HG03432 (cell line): ENCODE results near the gene DGCR8.

Experiments used
- ATAC-seq: cut with Tn5 transposase; IDR thresholded peaks from one replicate; pipeline ENCODE4 v1.9.1; 2021; ENCODE audit warnings: mild to moderate bottlenecking, moderate library complexity; ENCODE audit not compliant: unreplicated experiment

Gene DGCR8

DNA sequence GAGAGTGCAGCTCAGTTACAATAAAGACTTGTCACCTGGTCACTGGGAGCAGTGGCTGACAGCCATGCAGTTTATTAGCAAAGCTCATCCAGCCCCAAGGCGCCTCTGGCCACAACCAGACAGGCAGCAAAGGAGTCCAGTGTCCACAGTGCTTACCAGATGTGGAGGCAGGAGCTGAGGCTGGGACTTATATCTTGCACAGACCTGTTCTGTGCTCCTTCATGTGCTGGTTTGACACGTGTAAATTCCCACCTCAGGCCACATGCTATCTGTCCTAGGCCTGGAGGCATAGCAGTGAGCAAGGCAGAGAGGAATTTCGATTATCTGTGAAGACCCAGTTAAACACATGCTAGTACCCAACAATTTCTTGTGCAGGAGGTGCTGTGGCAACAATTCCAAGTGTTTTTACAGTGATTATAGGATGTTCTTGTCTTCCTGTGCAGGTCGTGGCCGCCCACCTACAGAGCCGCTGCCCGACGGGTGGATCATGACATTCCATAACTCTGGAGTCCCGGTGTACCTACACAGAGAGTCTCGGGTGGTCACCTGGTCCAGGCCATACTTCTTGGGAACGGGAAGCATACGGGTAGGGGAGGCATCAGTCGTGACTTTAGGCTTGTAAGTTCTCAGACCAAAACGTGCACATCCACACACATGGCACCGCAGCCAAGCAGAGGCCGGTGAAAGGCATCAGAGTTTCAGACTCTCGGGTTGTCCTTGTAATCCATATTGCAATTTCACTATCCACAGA, 9.4 kb downstream of the DGCR8 start:
- ATAC-seq: no peak

DNA sequence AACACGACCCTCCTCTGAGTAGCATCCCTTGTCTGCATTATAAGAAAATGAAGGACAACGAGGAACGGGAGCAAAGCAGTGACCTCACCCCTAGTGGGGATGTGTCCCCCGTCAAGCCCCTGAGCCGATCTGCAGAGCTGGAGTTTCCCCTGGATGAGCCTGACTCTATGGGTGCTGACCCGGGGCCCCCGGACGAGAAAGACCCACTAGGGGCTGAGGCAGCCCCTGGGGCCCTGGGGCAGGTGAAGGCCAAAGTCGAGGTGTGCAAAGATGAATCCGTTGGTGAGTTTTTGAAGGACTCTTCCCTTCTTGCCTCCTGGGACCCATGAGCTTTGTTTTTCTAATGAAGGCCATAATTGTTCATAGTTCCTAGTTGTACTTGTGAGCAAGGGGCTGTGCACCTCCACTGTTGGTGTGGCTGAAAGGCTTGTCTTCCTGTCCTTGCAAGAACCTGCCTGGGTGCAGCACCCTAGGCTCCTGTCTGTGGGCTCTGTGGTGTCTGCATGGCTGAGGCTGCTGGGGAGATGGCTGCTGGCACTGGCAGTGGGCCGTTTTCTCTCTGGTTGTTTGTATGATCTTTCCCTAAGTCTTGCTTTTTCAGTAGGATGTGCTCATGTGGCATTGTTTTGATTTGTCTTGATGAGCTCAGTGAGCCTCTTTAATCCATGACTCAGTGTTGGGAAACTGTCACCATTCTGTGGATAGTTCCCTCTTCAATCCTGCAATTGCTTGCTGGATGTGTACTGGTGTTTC, 10.1 kb downstream of the DGCR8 start:
- ATAC-seq: no peak

DNA sequence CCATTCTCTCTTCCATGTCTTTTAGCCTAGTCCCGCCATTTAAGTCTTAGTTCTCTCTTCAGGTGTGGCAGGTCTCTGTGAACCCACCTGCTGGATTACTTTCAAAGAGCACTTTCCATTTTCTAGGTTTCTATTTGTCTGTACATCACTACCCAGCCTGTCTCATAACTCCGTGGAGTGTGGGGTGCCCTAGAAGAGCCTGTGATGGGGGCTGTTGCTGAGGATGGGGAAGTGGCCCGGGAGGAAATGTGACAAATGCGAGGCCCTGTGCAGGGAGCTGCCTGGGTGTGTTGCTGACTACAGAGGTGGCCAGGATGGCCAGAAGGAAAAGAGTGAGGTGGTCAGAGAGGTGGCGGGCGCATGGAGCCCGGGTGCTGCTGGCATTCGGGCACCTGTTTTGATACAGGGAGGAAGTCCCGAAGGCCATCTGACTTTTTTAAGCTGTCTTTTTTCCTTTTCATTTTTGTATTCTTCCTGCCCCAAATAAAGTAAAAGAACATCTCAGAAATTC, 10.7 kb downstream of the DGCR8 start:
- ATAC-seq: no peak

DNA sequence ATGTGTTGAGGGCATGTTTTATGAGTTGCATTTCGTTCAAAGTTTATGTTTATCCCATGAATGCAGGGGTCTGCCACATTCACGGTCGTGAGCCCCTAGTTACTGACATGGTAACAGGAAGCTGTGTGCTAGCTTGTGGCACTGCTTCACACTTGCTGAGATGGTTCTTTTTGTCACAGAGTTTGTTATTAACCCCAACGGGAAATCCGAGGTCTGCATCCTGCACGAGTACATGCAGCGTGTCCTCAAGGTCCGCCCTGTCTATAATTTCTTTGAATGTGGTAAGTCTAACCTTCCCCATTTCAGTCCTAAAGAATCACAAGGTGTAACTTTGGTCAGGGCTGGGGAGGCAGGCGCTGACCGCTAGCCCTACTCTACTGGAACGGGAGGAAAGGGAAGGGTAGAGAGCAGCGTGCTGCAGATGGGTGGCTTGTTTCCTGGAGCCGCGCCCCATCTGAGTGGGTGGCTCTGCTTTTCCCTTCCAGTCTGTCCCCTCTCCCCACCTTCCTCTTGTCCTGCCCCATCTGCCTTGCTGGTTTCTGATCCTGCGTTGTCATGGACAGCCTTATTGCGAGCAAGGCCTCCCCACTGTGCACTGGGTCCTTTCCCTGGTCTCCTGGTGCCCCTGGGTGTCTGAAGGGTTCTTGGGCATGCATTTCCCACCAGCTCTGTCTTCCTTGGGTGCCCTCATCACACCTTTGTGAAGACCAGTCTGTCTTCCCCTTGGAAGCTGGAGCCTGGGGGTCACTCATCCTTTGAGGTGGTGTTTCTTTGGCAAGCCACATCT, 11.8 kb downstream of the DGCR8 start:
- no peak for ATAC-seq

DNA sequence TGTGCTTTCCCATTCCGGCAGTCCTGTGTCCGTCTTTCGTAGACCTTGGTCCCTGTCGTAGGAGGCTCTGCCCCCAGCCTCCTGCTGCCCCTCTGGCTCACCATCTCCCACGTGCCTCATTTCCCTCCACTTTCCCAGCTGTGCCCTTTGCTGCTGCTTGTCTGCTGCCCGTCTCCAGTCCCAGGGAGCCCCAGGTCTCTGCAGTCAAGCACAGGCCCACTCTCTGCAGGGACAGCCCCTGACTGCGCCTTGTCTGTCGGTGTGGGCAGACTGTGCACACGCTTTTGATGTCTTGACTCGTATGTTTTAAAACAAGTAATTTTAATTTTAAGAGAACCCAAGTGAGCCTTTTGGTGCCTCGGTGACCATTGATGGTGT, 12.4 kb downstream of the DGCR8 start:
- ATAC-seq: no peak

DNA sequence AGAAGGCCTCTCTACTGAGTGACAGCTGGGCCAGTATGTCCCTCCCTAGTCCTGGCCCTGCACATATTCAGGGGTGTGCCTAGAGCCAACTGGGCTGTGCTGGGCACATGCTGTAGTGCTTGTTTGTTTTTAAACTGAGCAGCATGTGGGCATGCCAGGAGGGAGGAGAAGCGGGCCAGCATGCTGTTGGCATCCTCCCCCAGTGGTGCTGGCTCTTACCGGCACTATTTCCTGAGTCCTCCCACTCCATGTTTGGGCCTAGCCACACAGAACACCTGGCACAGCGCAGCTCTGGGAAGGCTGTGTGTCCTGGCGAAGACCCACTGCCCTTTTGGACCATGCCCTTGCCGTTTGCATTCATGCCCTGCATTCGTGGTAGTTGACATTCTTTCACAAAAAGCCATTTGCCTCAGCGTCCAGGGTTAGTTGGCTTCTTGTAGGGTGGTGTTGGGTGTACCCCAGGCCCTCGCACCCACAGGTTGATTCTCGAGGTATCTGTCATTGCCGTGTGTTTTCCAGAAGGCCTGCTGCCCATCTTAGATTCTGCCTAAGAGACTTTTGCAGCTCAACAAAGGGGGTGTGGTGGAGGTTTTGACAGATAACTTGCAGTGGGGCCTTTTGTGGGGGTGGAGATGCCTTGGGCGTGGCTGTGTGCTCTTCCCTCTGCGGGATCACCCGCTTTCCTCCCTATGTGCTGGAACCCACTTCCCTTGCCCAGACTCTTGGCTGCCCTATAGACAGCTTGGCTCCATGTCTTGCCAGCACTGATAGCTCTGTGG, 13.6 kb downstream of the DGCR8 start:
- ATAC-seq: no peak

DNA sequence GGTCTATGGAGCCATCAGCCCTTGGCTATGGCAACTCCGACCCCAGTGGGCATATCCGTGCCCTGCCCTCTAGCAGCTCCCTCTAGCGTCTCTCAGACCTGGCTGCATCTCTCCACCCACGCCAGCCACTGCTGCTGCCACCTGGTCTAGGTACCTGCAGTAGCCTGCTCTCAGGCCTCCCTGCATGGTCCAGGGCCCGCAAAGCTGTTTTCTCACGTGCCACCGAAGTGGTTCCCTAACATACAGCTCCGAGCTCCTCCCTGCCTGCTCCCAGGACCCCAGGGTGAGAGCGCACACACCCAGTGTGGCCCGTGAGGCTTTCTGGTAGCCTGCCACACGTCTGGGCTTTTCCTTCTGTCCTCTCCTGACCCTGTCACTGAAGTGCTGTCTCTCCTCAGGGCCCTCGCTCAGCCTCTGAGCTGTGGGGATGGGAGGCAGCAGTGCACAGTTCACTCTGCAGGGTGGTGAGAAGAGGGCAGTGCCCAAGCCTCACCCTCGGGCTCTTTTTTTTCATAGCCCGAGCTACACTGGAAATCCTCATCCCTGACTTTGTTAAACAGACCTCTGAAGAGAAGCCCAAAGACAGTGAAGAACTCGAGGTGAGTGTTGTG, 14.3 kb downstream of the DGCR8 start:
- no peak for ATAC-seq

DNA sequence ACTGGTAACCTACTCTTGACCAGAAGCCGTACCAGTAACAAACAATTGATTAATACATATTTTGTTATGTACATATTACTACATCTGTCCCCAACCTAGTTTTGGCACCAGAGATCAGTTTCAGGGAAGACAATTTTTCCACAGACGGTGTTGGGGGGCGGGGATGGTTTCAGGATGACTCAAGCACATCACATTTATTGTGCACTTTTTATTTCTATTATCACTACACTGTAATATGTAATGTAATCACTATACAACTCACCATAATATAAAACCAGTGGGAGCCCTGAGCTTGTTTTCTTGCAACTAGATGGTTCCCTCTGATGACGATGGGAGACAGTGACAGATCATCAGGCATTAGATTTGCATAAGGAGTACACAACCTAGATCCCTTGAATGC, 15.5 kb downstream of the DGCR8 start:
- ATAC-seq: no peak

DNA sequence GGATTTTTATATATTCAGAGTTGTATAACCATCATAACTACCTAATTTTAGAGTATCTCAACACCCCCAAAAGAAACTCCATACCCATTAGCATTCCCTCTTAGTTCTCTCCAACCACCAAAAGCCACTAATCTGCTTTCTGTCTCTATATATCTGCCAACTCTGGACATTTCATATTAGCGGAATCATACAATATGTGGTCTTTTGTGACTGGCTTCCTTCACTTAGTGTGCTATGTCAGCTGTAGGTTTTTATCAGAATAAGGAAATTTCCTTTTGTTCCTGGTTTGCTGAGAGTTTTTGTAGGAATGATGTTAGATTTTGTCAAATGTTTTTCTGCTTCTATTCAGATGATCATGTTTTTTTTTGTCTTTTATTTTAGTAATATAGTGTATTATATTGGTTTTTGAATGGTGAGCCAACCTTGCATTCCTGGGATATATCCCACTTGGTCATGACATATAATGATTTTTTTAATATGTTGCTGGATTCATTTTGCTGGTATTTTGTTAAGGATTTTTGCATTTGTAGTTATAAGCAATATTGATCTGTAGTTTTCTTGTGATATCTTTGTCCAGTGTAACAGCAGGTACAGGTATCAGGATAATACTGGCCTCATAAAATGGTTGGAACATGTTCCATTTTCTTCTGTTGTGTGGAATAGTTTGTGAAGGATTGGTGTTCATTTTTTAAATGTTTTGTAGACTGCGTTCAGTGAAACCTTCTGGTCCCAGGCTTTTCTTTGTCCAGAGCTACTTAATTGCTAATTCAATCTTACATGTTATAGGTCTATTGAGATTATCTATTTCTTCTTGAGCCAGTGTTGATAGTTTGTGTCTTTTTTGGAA, 16.8 kb downstream of the DGCR8 start:
- no peak for ATAC-seq

DNA sequence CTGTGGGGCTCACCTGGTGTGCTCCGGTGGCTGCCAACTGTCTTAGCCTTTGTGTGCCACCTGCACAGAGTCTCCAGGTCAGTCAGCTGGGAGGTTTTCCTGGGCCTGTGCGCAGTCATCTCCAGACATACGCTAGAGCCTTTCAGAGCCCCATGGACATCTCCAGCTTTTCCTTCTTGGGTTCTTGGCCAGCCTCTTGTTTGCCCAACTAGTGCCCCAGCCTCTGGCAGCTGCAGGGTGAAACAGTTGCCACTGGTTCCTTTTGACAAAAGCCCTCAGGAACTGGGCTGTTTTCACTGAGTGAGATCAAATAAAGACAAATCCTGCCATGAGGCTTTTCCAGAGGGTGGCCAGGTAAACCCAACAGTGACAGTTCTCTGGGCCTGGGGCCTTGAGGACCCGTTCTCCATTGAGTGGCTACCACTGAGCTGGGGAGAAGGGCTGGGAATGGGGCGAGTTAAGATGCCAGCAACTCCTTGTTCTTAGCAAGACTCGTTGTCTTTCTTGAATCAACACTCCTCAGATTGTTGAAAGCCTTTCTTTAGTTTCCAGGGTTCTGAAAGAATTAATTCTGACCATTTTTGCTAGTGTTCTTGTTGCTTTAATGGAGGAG, 19.2 kb downstream of the DGCR8 start:
- no peak for ATAC-seq

DNA sequence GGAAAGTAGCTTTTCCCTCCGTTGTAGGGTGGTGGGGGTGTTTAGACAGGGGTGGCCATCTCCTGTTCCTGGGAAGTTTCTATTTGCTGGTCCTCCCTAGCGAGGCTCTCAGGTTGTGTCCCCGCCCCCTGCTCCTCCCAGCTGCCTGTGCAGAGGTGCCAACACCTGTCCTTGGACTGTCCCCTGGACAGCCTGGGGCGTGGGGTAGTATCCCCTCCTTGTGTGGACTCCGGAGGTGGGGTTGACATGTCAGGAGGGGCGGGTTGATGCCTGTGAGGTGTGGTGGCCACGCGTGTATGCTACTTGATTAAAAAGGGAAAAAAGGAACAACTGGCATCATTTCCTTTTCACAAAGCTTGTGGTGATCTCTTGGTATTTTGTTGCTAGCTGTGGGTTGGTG, 21.6 kb downstream of the DGCR8 start:
- ATAC-seq: no peak

DNA sequence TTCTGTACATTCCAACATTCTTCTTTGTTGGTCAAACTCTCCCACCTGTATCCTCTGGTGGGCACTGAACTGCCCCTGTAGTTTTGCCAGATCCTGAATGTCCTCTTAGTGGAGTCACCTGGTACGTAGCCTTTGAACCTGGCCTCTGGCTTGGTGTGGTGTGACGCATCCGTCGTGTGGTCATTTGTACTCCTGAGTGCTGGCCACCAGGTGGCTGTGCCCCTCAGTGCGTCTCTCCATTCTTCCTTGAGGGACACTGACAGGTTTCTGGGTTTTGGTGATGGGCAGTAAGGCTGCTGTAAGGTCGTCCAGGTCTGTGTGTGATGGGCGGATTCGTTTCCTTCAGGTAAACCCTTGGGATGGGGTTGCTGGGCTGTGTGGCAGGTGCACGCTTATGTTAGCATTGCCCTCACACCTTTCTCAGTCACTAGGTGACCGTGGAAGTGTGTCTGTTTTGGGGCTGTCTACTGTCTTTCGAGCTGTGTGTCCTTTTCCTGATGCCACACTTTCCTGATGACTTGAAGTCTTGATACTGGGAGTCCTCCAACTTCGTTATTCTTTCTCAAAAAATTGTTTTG, 22.3 kb downstream of the DGCR8 start:
- ATAC-seq: no peak

DNA sequence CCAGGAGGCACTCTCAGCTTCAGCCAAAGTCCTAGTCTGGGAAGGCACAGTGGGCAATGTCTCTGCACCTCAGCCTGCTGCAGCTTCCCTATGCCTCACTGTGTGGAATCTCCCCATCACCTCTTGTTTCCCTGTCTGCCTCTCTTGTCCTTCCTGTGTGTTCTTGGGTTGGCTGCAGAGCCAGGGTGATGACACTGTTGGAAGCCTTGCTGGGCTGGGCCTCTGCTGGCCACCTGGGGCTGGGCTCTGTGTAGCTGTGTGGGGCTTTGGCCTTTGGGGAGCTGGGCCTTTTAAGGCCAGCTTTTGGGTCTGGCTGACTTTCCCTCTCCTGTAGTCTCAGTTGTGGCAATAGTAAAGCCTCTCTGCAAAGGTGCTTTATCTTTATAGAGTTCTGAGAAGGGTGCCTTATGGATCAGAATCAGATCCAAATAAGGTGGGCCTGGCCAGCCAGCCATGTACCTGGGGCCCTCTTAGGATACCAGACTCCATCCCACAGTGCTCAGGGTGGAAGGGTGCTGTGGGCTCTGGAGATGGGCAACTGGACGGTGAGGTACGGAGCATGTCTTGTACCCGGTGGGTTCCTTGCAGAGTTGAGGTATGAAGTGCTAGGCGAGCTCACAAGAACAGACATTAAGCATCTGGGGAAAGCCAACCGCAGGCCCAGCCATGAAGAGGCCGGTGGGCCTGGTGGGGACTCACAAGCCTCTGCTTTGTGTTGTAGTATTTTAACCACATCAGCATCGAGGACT, 25.6 kb downstream of the DGCR8 start:
- no peak for ATAC-seq

DNA sequence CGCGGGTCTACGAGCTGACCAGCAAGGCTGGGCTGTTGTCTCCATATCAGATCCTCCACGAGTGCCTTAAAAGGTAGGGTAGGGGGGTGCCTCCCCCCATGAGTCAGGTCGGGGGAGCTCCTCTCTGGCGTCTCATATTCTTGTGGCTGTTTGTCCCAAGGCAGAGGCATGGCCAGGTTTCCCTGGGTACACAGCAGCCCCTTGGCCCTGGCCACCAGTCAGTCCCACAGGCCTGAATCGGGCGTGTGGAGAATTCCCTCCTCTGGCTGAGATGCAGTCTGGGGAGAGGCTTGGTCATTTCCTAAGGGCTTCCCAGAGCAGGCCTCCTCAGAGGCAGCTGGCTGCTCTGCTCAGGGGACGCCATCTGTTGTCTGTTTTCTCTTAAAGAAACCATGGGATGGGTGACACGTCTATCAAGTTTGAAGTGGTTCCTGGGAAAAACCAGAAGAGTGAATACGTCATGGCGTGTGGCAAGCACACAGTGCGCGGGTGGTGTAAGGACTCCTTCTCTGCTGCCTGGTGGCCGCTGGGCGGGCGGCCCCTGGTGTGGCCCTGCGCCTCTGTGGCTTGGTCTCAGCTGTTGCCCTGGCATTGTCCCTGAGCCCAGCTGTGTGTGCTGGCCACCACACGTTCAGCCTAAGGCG, 26.3 kb downstream of the DGCR8 start:
- ATAC-seq: no peak

DNA sequence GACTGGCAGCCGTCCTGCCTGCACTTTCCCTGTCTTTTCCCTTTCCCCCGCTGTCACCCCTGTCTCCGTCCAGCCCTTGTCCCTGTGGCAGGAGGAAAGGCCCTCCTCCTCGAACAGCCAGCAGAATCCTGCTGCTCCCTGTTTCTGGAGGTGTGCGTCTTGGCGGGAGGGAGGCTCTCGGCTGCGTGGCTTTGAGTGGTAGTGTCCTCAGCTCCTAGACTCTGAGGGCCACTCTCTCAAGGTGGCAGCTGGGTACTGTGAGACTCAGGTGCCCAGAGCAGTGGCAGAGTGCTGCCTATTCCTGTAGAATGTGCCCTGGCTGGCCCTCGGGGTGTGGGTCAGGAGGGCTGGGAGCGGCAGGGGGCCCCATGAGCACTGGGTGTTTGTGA, 26.8 kb downstream of the DGCR8 start:
- ATAC-seq: no peak

DNA sequence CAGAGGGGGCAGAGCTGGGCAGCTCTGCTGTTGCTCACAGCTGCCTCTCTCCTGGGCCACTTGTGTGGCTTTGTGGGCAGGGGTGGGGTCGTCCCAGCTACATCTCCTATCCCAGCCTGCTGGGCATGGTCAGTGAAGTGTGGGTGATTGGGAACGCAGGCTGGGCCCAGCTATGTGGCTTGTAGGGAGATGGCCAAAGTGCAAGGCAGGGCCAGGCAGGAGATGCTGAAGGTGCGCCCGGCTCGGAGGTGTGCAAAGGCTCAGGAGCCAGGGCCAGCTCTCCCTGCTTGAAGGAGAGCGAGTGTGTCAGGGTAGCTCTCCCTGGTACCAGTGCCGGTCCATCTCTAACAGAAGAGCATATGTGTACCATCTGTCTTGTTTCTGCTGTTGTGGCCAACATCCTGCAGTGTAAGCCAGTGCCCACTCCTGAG, 27.4 kb downstream of the DGCR8 start:
- no peak for ATAC-seq

DNA sequence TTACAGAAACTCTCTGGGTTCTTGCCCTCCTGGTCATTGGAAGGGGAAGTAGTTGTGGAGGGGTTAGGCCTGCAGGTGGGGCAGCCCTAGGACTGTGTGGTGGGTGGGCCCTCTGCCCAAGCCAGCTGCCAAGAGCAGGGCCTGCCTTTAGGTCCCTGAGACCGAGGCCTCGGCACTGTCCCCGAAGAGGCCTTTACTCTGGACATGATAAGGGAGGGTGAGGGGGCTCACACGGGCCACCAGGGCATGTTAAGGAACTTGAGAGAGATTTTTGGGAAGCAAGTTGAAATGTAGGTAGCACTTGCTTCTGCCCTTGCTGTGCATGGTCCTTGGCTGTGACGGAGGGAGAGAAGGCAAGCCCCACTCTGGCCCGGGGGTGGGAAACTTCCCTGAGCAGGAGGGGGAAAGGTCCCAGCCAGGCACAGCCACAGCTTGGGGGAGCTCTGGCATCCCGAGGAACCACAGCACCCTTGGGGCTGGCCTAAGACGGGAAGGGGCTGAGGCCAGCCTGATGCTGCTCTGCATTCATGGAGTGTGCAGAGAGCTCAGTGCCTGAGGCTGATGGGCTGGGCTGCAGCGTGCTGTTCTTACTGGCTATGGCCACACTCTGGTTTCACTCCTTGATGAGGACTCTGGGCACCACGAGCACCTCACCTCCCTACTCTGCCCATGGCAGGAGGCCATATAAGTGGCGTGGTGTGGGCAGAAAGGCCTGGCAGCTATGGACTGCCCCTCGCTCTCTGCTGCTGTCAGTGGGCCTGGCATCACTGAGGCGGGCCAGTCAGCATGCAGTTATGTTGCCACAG, 28.1 kb downstream of the DGCR8 start:
- no peak for ATAC-seq
